ENCODE results near the gene RASSF7. TPM values are rescaled to one million over a fixed set of nuclear protein-coding genes. Genes with fewer than 3 reads are reported as not detected.

Gene RASSF7
- total RNA-seq (2022; extraction: Qiagen RNA extraction; ENCODE audit: low read depth), result 30.2 to 36.0 TPM (median 31.5 TPM) in 5 replicates

GRCh38 chr11:560305-561147 lies at the start of gene RASSF7, which contains the start of gene LMNTD2:
TSS of gene RASSF7 (plus strand) at chr11:560970. CDS start at chr11:561769, 799 bp downstream.
TSS of gene LMNTD2 (minus strand) at chr11:560738. CDS start at chr11:560716, 22 bp downstream.

GRCh38 chr11:535519-536454 lies 25.0 kb upstream of the RASSF7 start, which contains the start of gene HRAS:
TSS of gene HRAS (minus strand) at chr11:535576.

GRCh38 chr11:536841-537621 lies 23.7 kb upstream of the RASSF7 start, which contains the start of gene LRRC56:
TSS of gene LRRC56 (plus strand) at chr11:537527. CDS start at chr11:540685, 3,158 bp downstream.

GRCh38 chr11:575996-576768 lies 15.4 kb downstream of the RASSF7 start, which contains the start of gene PHRF1:
TSS of gene PHRF1 (plus strand) at chr11:576470. CDS start at chr11:581513, 5,043 bp downstream.

Other genes with a start within 250 kb of the RASSF7 start
- 0.24 to 1.0 TPM (median 0.52 TPM) in 5 replicates for gene IFITM1, start 246.9 kb upstream of the RASSF7 start, total RNA-seq (2022; extraction: Qiagen RNA extraction; ENCODE audit: low read depth)
- gene IFITM3, start 240.1 kb upstream of the RASSF7 start, total RNA-seq (2022; extraction: Qiagen RNA extraction; ENCODE audit: low read depth), result 22.6 to 30.1 TPM (median 28.1 TPM) in 5 replicates
- 12.3 to 21.3 TPM (median 16.7 TPM) in 5 replicates for gene B4GALNT4, start 191.5 kb upstream of the RASSF7 start, total RNA-seq (2022; extraction: Qiagen RNA extraction; ENCODE audit: low read depth)
- gene PKP3, start 166.8 kb upstream of the RASSF7 start, total RNA-seq (2022; extraction: Qiagen RNA extraction; ENCODE audit: low read depth), result 31.8 to 41.0 TPM (median 36.8 TPM) in 5 replicates
- 68.0 to 93.2 TPM (median 84.7 TPM) in 5 replicates for gene SIGIRR, start 146.0 kb upstream of the RASSF7 start, total RNA-seq (2022; extraction: Qiagen RNA extraction; ENCODE audit: low read depth)
- 0.52 to 1.3 TPM (median 0.62 TPM) in 5 replicates for gene ANO9, start 119.0 kb upstream of the RASSF7 start, total RNA-seq (2022; extraction: Qiagen RNA extraction; ENCODE audit: low read depth)
- gene PTDSS2, start 110.7 kb upstream of the RASSF7 start, total RNA-seq (2022; extraction: Qiagen RNA extraction; ENCODE audit: low read depth), result 32.2 to 50.9 TPM (median 44.1 TPM) in 5 replicates
- gene RNH1, start 53.7 kb upstream of the RASSF7 start, total RNA-seq (2022; extraction: Qiagen RNA extraction; ENCODE audit: low read depth), result 132 to 175 TPM (median 155 TPM) in 5 replicates
- 108 to 150 TPM (median 128 TPM) in 5 replicates for gene HRAS, start 25.4 kb upstream of the RASSF7 start, total RNA-seq (2022; extraction: Qiagen RNA extraction; ENCODE audit: low read depth)
- gene LRRC56, start 23.4 kb upstream of the RASSF7 start, total RNA-seq (2022; extraction: Qiagen RNA extraction; ENCODE audit: low read depth), result 0.40 to 0.70 TPM (median 0.55 TPM) in 5 replicates
- gene LMNTD2, start 232 bp upstream of the RASSF7 start, total RNA-seq (2022; extraction: Qiagen RNA extraction; ENCODE audit: low read depth), result 2.1 to 2.9 TPM (median 2.2 TPM) in 5 replicates
- 28.2 to 38.2 TPM (median 34.3 TPM) in 5 replicates for gene PHRF1, start 15.5 kb downstream of the RASSF7 start, total RNA-seq (2022; extraction: Qiagen RNA extraction; ENCODE audit: low read depth)
- gene IRF7, start 55.0 kb downstream of the RASSF7 start, total RNA-seq (2022; extraction: Qiagen RNA extraction; ENCODE audit: low read depth), result 4.0 to 7.8 TPM (median 6.7 TPM) in 5 replicates
- gene CDHR5, start 64.0 kb downstream of the RASSF7 start, total RNA-seq (2022; extraction: Qiagen RNA extraction; ENCODE audit: low read depth), result 0.02 to 0.05 TPM in 2 of 5 replicates, not detected in the others
- gene SCT, start 66.2 kb downstream of the RASSF7 start, total RNA-seq (2022; extraction: Qiagen RNA extraction; ENCODE audit: low read depth), result not detected in 5 replicates
- 0.17 to 0.43 TPM (median 0.24 TPM) in 5 replicates for gene DRD4, start 76.3 kb downstream of the RASSF7 start, total RNA-seq (2022; extraction: Qiagen RNA extraction; ENCODE audit: low read depth)
- gene DEAF1, start 134.3 kb downstream of the RASSF7 start, total RNA-seq (2022; extraction: Qiagen RNA extraction; ENCODE audit: low read depth), result 23.3 to 39.2 TPM (median 31.9 TPM) in 5 replicates
- 8.4 to 10.9 TPM (median 9.5 TPM) in 5 replicates for gene TMEM80, start 134.8 kb downstream of the RASSF7 start, total RNA-seq (2022; extraction: Qiagen RNA extraction; ENCODE audit: low read depth)
- gene EPS8L2, start 145.3 kb downstream of the RASSF7 start, total RNA-seq (2022; extraction: Qiagen RNA extraction; ENCODE audit: low read depth), result 71.0 to 121 TPM (median 114 TPM) in 5 replicates
- gene TALDO1, start 186.5 kb downstream of the RASSF7 start, total RNA-seq (2022; extraction: Qiagen RNA extraction; ENCODE audit: low read depth), result 427 to 504 TPM (median 430 TPM) in 5 replicates
- 37.5 to 49.3 TPM (median 45.9 TPM) in 5 replicates for gene GATD1, start 216.5 kb downstream of the RASSF7 start, total RNA-seq (2022; extraction: Qiagen RNA extraction; ENCODE audit: low read depth)
- 0.81 to 2.3 TPM (median 1.6 TPM) in 5 replicates for gene CEND1, start 229.1 kb downstream of the RASSF7 start, total RNA-seq (2022; extraction: Qiagen RNA extraction; ENCODE audit: low read depth)
- gene SLC25A22, start 237.3 kb downstream of the RASSF7 start, total RNA-seq (2022; extraction: Qiagen RNA extraction; ENCODE audit: low read depth), result 24.3 to 40.1 TPM (median 33.7 TPM) in 5 replicates
- gene PIDD1, start 244.3 kb downstream of the RASSF7 start, total RNA-seq (2022; extraction: Qiagen RNA extraction; ENCODE audit: low read depth), result 9.7 to 16.8 TPM (median 13.3 TPM) in 5 replicates
- gene RPLP2, start 249.0 kb downstream of the RASSF7 start, total RNA-seq (2022; extraction: Qiagen RNA extraction; ENCODE audit: low read depth), result 1,681 to 2,398 TPM (median 2,293 TPM) in 5 replicates